Measurements from ENCODE around the gene SNX9.
"Not testable (repeated sequence)": the region's sequence is repeated elsewhere in the genome, so short reads cannot be mapped to it uniquely, and the experiment has no call there.

Gene SNX9

GRCh38 chr6:157844196-157844595, 21.1 kb downstream of the SNX9 start:
- H3K27me3 ChIP-seq (ENCODE audit: control insufficient read depth in 1 of 2, insufficient read depth in 1 of 2, low read length in 2 of 2); H4K8ac ChIP-seq (ENCODE audit: low read length); H3K14ac ChIP-seq (ENCODE audit: low read length in 2 of 2); DNase-seq; H3K4me2 ChIP-seq (ENCODE audit: low read length, poor library complexity, severe bottlenecking); H2BK120ac ChIP-seq (ENCODE audit: low read depth, low read length); H3K27ac ChIP-seq (ENCODE audit: low read length, poor library complexity, severe bottlenecking); H3K9me3 ChIP-seq (ENCODE audit: control insufficient read depth, low read length); H2BK5ac ChIP-seq (ENCODE audit: low read depth, low read length, poor library complexity, severe bottlenecking); H4K91ac ChIP-seq (ENCODE audit: low read length); H3K4me3 ChIP-seq (ENCODE audit: insufficient read depth in 1 of 2, low read depth in 1 of 2, low read length in 2 of 2); H2BK12ac ChIP-seq (ENCODE audit: low read length in 2 of 2); H3K23ac ChIP-seq (ENCODE audit: low read length in 2 of 2); H2BK15ac ChIP-seq (ENCODE audit: low read depth, poor library complexity, severe bottlenecking); H3K4ac ChIP-seq (ENCODE audit: low read depth in 1 of 2, low read length in 2 of 2); H2AFZ ChIP-seq (ENCODE audit: low read depth, low read length); H2AK5ac ChIP-seq (ENCODE audit: low read length, severe bottlenecking); H3K79me1 ChIP-seq (replicated peaks; ENCODE audit: low read length, poor library complexity, severe bottlenecking): not testable (repeated sequence)
- Histone ChIP-seq H3K36me3 (ENCODE audit: control insufficient read depth in 1 of 2, insufficient read depth in 2 of 2, low read depth in 1 of 2, low read length in 2 of 2) (peaks cover 0 to 28% of the 10 kb centered on the region in 2 experiments), H3K18ac (ENCODE audit: low read depth in 1 of 2, low read length in 2 of 2) (peak overlapping the region in 1 of 2 experiments; percentile 9), H3K4me1 (ENCODE audit: control insufficient read depth, insufficient read depth, low read depth, low read length) (peaks cover 18% of the 10 kb centered on the region), H3K9ac (ENCODE audit: low read length) (peak overlapping the region; percentile 35)
- 100% methylated on average over 2 of the region's 3 CpGs for WGBS

GRCh38 chr6:157845493-157846259, 22.6 kb downstream of the SNX9 start:
- Histone ChIP-seq H2AFZ (ENCODE audit: low read depth, low read length) (no peak overlapping the region), H3K9ac (ENCODE audit: low read length) (peak overlapping the region; percentile 29), H2BK5ac (ENCODE audit: low read depth, low read length, poor library complexity, severe bottlenecking) (no peak overlapping the region), H3K27me3 (ENCODE audit: control insufficient read depth in 1 of 2, insufficient read depth in 1 of 2, low read length in 2 of 2) (no peaks in the 10 kb centered on the region), H2AK5ac (ENCODE audit: low read length, severe bottlenecking) (no peak overlapping the region), H2BK120ac (ENCODE audit: low read depth, low read length) (no peak overlapping the region), H3K79me1 (replicated peaks; ENCODE audit: low read length, poor library complexity, severe bottlenecking) (peaks cover 3% of the 10 kb centered on the region), H3K4me2 (ENCODE audit: low read length, poor library complexity, severe bottlenecking) (no peak overlapping the region), H3K4me1 (ENCODE audit: control insufficient read depth, insufficient read depth, low read depth, low read length) (peaks cover 18% of the 10 kb centered on the region), H3K9me3 (ENCODE audit: control insufficient read depth, low read length) (no peaks in the 10 kb centered on the region), H2BK15ac (ENCODE audit: low read depth, poor library complexity, severe bottlenecking) (no peak overlapping the region), H3K4ac (ENCODE audit: low read depth in 1 of 2, low read length in 2 of 2) (no peak overlapping the region), H2BK12ac (ENCODE audit: low read length in 2 of 2) (no peak overlapping the region), H4K91ac (ENCODE audit: low read length) (no peak overlapping the region), H4K8ac (ENCODE audit: low read length) (no peak overlapping the region), H3K36me3 (ENCODE audit: control insufficient read depth in 1 of 2, insufficient read depth in 2 of 2, low read depth in 1 of 2, low read length in 2 of 2) (peaks cover 0 to 36% of the 10 kb centered on the region in 2 experiments), H3K4me3 (ENCODE audit: insufficient read depth in 1 of 2, low read depth in 1 of 2, low read length in 2 of 2) (no peak overlapping the region), H3K14ac (ENCODE audit: low read length in 2 of 2) (no peak overlapping the region), H3K18ac (ENCODE audit: low read depth in 1 of 2, low read length in 2 of 2) (no peak overlapping the region), H3K27ac (ENCODE audit: low read length, poor library complexity, severe bottlenecking) (no peak overlapping the region), H3K23ac (ENCODE audit: low read length in 2 of 2) (no peak overlapping the region)
- 83% methylated on average over 6 of the region's 6 CpGs for WGBS
- peak; percentile 35 for DNase-seq

GRCh38 chr6:157847846-157848245, 24.8 kb downstream of the SNX9 start:
- Histone ChIP-seq H4K8ac (ENCODE audit: low read length) (no peak overlapping the region), H3K4ac (ENCODE audit: low read depth in 1 of 2, low read length in 2 of 2) (no peak overlapping the region), H3K79me1 (replicated peaks; ENCODE audit: low read length, poor library complexity, severe bottlenecking) (peaks cover 4% of the 10 kb centered on the region), H3K9ac (ENCODE audit: low read length) (peak overlapping the region; percentile 24), H2BK120ac (ENCODE audit: low read depth, low read length) (no peak overlapping the region), H3K27ac (ENCODE audit: low read length, poor library complexity, severe bottlenecking) (no peak overlapping the region), H3K14ac (ENCODE audit: low read length in 2 of 2) (no peak overlapping the region), H2BK12ac (ENCODE audit: low read length in 2 of 2) (no peak overlapping the region), H3K27me3 (ENCODE audit: control insufficient read depth in 1 of 2, insufficient read depth in 1 of 2, low read length in 2 of 2) (no peaks in the 10 kb centered on the region), H4K91ac (ENCODE audit: low read length) (no peak overlapping the region), H3K36me3 (ENCODE audit: control insufficient read depth in 1 of 2, insufficient read depth in 2 of 2, low read depth in 1 of 2, low read length in 2 of 2) (peaks cover 0 to 24% of the 10 kb centered on the region in 2 experiments), H3K23ac (ENCODE audit: low read length in 2 of 2) (no peak overlapping the region), H3K4me3 (ENCODE audit: insufficient read depth in 1 of 2, low read depth in 1 of 2, low read length in 2 of 2) (no peak overlapping the region), H2AK5ac (ENCODE audit: low read length, severe bottlenecking) (no peak overlapping the region), H3K4me1 (ENCODE audit: control insufficient read depth, insufficient read depth, low read depth, low read length) (peaks cover 11% of the 10 kb centered on the region), H2BK15ac (ENCODE audit: low read depth, poor library complexity, severe bottlenecking) (no peak overlapping the region), H3K18ac (ENCODE audit: low read depth in 1 of 2, low read length in 2 of 2) (peak overlapping the region in 1 of 2 experiments; percentile 34), H2BK5ac (ENCODE audit: low read depth, low read length, poor library complexity, severe bottlenecking) (no peak overlapping the region), H3K9me3 (ENCODE audit: control insufficient read depth, low read length) (peaks cover under 1% of the 10 kb centered on the region), H2AFZ (ENCODE audit: low read depth, low read length) (no peak overlapping the region), H3K4me2 (ENCODE audit: low read length, poor library complexity, severe bottlenecking) (no peak overlapping the region)
- WGBS = 89% methylated on average over 2 of the region's 2 CpGs
- no peak for DNase-seq

- no peak for DNase-seq
- 98% methylated on average over 8 of the region's 8 CpGs for WGBS
- peak overlapping the region; percentile 24 for H3K9ac ChIP-seq (ENCODE audit: low read length)
- H2BK120ac ChIP-seq (ENCODE audit: low read depth, low read length) = no peak overlapping the region
- H3K4ac ChIP-seq (ENCODE audit: low read depth in 1 of 2, low read length in 2 of 2) = no peak overlapping the region
- H3K9me3 ChIP-seq (ENCODE audit: control insufficient read depth, low read length) = peaks cover 5% of the 10 kb centered on the region
- no peak overlapping the region for H2AFZ ChIP-seq (ENCODE audit: low read depth, low read length)
- H3K23ac ChIP-seq (ENCODE audit: low read length in 2 of 2) = no peak overlapping the region
- H3K27me3 ChIP-seq (ENCODE audit: control insufficient read depth in 1 of 2, insufficient read depth in 1 of 2, low read length in 2 of 2) = no peaks in the 10 kb centered on the region
- no peak overlapping the region for H2BK15ac ChIP-seq (ENCODE audit: low read depth, poor library complexity, severe bottlenecking)
- no peak overlapping the region for H3K27ac ChIP-seq (ENCODE audit: low read length, poor library complexity, severe bottlenecking)
- H3K36me3 ChIP-seq (ENCODE audit: control insufficient read depth in 1 of 2, insufficient read depth in 2 of 2, low read depth in 1 of 2, low read length in 2 of 2) = peaks cover 0 to 27% of the 10 kb centered on the region in 2 experiments
- peaks cover 4% of the 10 kb centered on the region for H3K79me1 ChIP-seq (replicated peaks; ENCODE audit: low read length, poor library complexity, severe bottlenecking)
- H3K4me1 ChIP-seq (ENCODE audit: control insufficient read depth, insufficient read depth, low read depth, low read length) = peaks cover 11% of the 10 kb centered on the region
- no peak overlapping the region for H4K8ac ChIP-seq (ENCODE audit: low read length)
- no peak overlapping the region for H3K4me3 ChIP-seq (ENCODE audit: insufficient read depth in 1 of 2, low read depth in 1 of 2, low read length in 2 of 2)
- H2BK12ac ChIP-seq (ENCODE audit: low read length in 2 of 2) = no peak overlapping the region
- H2BK5ac ChIP-seq (ENCODE audit: low read depth, low read length, poor library complexity, severe bottlenecking) = no peak overlapping the region
- H3K18ac ChIP-seq (ENCODE audit: low read depth in 1 of 2, low read length in 2 of 2) = no peak overlapping the region
- H4K91ac ChIP-seq (ENCODE audit: low read length) = no peak overlapping the region
- no peak overlapping the region for H2AK5ac ChIP-seq (ENCODE audit: low read length, severe bottlenecking)
- H3K14ac ChIP-seq (ENCODE audit: low read length in 2 of 2) = no peak overlapping the region
- H3K4me2 ChIP-seq (ENCODE audit: low read length, poor library complexity, severe bottlenecking) = no peak overlapping the region
Measured at GRCh38 chr6:157848693-157849092, 25.6 kb downstream of the SNX9 start.
